ENCODE data around the gene AGBL4.
"Not testable (repeated sequence)": the region's sequence is repeated elsewhere in the genome, so short reads cannot be mapped to it uniquely, and the experiment has no call there.

DNA sequence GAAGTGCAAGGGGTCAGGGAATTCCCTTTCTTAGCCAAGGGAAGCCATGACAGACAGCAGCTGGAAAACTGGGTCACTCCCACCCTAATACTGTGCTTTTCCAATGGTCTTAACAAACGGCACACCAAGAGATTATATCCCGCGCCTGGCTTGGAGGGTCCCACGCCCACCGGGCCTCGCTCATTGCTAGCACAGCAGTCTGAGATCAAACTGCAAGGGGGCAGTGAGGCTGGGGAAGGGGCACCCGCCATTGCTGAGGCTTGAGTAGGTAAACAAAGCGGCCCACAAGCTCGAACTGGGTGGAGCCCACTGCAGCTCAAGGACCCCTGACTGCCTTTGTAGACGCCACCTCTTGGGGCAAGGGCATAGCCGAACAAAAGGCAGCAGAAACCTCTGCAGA lies 108.5 kb downstream of the AGBL4 start:
- not testable (repeated sequence) for TF ChIP-seq CTCF, POLR2A (IDR thresholded peaks at IDR 0.05)

All from lower leg skin (tissue), 3 donors.